GM12891 (cell line): Measurements from ENCODE around the gene EBF3.

Source experiments
- POLR2A ChIP-seq: IDR thresholded peaks from 2 replicates; pipeline ENCODE4 v1.6.1; 2011; ENCODE audit warnings: low read depth, low read length, control low read depth
- POLR2AphosphoS5 ChIP-seq: IDR thresholded peaks from 2 replicates; pipeline ENCODE4 v1.6.1; 2011; ENCODE audit warnings: low read depth, low read length, control low read depth
- TAF1 ChIP-seq: IDR thresholded peaks from 2 replicates; pipeline ENCODE4 v1.6.1; 2011; ENCODE audit warnings: low read depth, low read length, control low read depth

DNA sequence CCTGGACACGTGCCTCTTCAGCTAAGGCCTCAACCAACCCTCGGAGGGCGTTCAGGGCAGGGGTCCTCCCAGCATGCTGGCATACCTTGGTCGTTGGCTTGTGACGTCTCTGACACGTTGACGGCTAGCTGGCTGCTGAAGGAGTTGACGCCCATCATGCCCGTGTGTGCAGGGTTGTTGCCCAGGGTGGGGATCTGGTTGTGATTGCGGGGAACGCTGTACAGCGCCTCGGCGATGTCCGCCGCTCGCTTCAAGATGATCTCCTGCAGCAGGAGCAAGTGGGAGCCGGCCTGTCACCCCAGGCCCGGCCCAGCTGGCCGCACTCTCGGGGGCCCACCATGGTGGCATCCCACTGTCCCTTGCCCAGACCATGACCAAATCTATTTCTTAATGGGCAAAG lies 122.0 kb downstream of the EBF3 start:
- TF ChIP-seq POLR2A (no peak), TAF1 (no peak), POLR2AphosphoS5 (no peak)
